LHCN-M2 (cell line): ENCODE results near the gene ZNF182. TPM values are rescaled to one million over a fixed set of nuclear protein-coding genes. Genes with fewer than 3 reads are reported as not detected.
A peak's percentile ranks its signal among the peaks of the same experiment; 100 is the strongest.
"Not testable (repeated sequence)": the region's sequence is repeated elsewhere in the genome, so short reads cannot be mapped to it uniquely, and the experiment has no call there.

ENCODE experiments used
- DNase-seq: peaks from one replicate; pipeline ENCODE4 v3.0.0-alpha.2; 2012; ENCODE audit warnings: low read depth
- total RNA-seq: library from RNA; depleted of rRNA; stranded (reverse); fragments of >200 nt; gene quantifications from 2 replicates; pipeline ENCODE4 v1.2.3, GENCODE V29; 2014

The ZNF182 gene
- total RNA-seq, 1 experiment from 2014 or later, result 3.8 TPM

GRCh38 chrX:48002319-48002718 lies 1.5 kb downstream of the ZNF182 start:
- DNase-seq, result no peak

GRCh38 chrX:48001260-48001659 lies 2.5 kb downstream of the ZNF182 start:
- DNase-seq, result no peak

- no peak for DNase-seq
Measured at GRCh38 chrX:47992669-47993068, 11.1 kb downstream of the ZNF182 start.

- peak; percentile 8 for DNase-seq
Measured at GRCh38 chrX:47992095-47992380, 11.8 kb downstream of the ZNF182 start.

GRCh38 chrX:47991263-47992094 lies 12.3 kb downstream of the ZNF182 start:
- peak; percentile 87 for DNase-seq

- no peak for DNase-seq
Measured at GRCh38 chrX:47976254-47977151, 27.3 kb downstream of the ZNF182 start.

GRCh38 chrX:47973235-47973634 lies 30.6 kb downstream of the ZNF182 start:
- DNase-seq, result no peak

- not testable (repeated sequence) for DNase-seq
Measured at GRCh38 chrX:47965526-47965925, 38.3 kb downstream of the ZNF182 start.

GRCh38 chrX:47961830-47962229 lies 42.0 kb downstream of the ZNF182 start:
- DNase-seq, result not testable (repeated sequence)

- no peak for DNase-seq
Measured at GRCh38 chrX:47960406-47960805, 43.4 kb downstream of the ZNF182 start.

GRCh38 chrX:47958761-47959342 lies 44.9 kb downstream of the ZNF182 start:
- no peak for DNase-seq

- not testable (repeated sequence) for DNase-seq
Measured at GRCh38 chrX:47958206-47958605, 45.6 kb downstream of the ZNF182 start.

GRCh38 chrX:47956016-47956415 lies 47.8 kb downstream of the ZNF182 start:
- no peak for DNase-seq

- DNase-seq, result not testable (repeated sequence)
Measured at GRCh38 chrX:47955295-47955694, 48.5 kb downstream of the ZNF182 start.

- peak; percentile 0 for DNase-seq
Measured at GRCh38 chrX:47941423-47941822, 62.4 kb downstream of the ZNF182 start.

- no peak for DNase-seq
Measured at GRCh38 chrX:47940448-47940847, 63.3 kb downstream of the ZNF182 start.

- DNase-seq, result no peak
Measured at GRCh38 chrX:47936940-47937317, 66.9 kb downstream of the ZNF182 start.

GRCh38 chrX:47936224-47936939 lies 67.4 kb downstream of the ZNF182 start:
- no peak for DNase-seq

GRCh38 chrX:47933946-47934345 lies 69.8 kb downstream of the ZNF182 start:
- DNase-seq, result no peak

- not testable (repeated sequence) for DNase-seq
Measured at GRCh38 chrX:47931970-47932369, 71.8 kb downstream of the ZNF182 start.

GRCh38 chrX:47927212-47927611 lies 76.6 kb downstream of the ZNF182 start:
- no peak for DNase-seq
